GM18907 (cell line): ENCODE measurements around the gene CRELD2.

Experiments
- ATAC-seq: cut with Tn5 transposase; IDR thresholded peaks from one replicate; pipeline ENCODE4 v1.9.1; 2021; ENCODE audit warnings: mild to moderate bottlenecking, moderate library complexity; ENCODE audit not compliant: unreplicated experiment

Gene CRELD2

DNA sequence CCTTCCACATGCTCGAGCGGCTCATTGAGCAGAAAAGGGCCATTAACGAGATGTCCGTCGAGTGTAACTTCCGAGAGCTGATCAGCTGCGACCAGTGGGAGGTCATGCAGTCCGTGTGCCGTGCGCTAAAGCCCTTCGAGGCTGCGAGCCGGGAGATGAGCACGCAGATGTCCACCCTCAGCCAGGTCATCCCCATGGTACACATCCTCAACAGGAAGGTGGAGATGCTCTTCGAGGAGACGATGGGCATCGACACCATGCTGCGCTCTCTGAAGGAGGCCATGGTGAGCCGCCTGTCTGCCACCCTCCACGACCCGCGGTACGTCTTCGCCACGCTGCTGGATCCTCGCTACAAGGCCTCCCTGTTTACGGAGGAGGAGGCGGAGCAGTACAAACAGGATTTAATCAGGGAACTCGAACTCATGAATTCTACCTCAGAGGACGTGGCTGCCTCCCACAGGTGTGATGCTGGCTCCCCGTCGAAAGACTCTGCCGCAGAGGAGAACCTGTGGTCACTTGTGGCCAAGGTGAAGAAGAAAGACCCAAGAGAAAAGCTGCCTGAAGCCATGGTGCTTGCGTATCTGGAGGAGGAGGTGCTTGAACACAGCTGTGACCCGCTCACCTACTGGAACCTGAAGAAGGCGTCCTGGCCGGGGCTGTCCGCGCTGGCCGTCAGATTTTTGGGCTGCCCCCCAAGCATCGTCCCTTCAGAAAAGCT, 31.9 kb upstream of the CRELD2 start:
- no peak for ATAC-seq

DNA sequence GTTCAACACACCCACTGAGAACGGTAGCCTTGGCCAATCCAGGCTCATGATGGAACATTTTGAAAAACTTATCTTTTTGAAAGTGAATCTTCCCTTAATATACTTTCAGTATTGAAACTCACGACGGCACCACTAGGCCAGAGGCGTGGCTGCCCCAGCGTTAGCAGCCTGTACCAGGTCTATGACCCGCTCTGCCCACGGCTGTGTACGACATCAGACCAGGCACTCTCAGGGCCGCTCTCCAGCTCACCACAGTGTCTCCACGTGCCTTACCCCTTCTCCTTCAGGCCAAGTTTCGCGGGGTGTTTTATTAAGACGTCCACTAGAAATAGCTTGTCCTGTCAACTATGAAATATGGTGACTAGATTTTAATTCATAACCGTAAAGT, 31.4 kb upstream of the CRELD2 start:
- ATAC-seq, result no peak

DNA sequence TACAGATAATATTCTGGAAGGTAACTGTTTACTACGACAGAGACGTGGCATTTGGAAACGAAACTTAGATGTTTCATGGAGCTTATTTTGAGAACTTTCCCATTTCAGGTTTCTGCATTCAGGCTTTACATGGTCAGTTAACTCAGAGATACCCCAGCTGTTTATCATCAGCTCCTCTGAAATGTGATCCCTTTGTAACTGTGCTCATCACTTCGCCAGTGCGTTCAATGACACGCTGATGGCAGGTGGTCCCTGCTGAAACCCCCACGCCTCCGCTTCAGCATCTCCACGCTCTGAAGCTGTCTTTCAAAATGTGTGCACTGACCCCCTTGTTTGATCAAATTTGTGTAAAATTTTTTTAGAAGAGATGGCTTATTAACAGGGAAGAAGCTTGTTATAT, 30.7 kb upstream of the CRELD2 start:
- ATAC-seq, result no peak

DNA sequence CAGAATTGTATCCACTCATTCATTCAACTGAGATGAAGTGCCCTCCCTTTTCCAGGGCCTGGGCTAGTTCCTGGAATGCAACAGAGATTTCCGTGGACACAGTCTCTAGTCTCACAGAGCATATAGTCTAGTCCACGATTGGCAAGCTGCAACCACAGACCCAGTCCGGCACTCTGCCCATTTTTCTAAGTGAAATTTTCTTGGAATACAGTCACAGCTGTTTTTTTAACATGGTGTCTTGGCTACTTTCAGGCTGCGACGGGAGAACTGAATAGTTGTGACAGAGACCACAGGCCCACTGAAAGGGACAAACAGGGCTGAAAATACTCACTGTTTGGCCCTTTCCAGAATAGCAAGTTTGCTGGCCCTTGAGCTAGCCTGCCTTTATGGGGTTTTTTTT, 29.4 kb upstream of the CRELD2 start:
- ATAC-seq, result no peak

DNA sequence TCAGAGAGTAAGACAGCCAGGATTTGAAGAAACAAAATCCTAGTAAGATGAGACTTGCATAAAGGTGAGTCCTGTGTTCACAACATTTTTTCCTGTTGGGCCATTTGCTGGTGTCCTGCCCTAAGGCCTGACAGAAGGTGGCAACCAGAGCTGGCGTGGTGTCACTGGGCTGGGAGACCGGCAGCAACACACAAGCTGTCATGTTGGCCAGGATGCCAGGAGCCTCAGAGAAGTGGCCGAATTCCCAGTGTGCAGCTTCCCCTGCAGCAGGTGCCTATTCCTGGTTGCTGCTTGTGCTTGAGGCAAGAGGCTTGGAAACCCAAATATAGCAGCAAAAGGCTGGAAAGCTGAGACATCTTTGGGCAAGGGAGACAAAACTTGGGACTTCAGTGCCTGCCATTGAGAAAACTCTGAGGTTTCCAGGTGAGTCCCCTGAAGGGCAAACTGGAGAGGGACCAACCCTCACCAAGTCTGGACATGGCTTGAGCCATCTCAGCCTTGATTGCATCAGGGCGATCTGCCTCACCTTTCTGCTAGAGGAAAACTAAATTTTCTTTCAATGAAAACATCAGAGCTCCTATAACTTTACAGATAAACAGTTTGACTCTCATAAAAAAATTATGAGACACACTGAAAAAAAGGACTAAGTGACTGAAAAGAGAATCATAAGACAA, 26.1 kb upstream of the CRELD2 start:
- no peak for ATAC-seq

DNA sequence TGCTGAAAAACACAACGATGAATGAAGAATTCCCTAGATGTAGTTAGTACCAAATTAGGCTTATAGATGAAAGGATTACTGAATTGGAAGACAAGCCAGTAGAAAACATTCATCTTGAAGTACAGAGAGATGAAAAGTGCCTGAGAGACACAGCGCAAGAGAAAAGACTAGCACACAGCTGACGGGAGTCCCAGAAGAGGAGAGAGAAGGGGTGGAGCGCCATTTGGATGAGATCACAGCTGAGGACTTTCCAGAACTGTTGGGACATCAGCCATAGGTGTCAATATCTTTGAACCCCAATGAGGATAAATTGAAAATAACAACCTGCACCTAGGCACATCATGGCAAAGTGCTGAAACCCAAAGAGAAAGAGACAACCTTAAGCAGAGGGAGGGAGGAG, 25.4 kb upstream of the CRELD2 start:
- ATAC-seq, result no peak

GRCh38 chr22:49894322-49895054, 23.9 kb upstream of the CRELD2 start:
- ATAC-seq, result no peak

- no peak for ATAC-seq
These were observed 22.2 kb upstream of the CRELD2 start for GRCh38 chr22:49896201-49896600.

- ATAC-seq, result no peak
These were observed 21.3 kb upstream of the CRELD2 start for GRCh38 chr22:49897015-49897684.

DNA sequence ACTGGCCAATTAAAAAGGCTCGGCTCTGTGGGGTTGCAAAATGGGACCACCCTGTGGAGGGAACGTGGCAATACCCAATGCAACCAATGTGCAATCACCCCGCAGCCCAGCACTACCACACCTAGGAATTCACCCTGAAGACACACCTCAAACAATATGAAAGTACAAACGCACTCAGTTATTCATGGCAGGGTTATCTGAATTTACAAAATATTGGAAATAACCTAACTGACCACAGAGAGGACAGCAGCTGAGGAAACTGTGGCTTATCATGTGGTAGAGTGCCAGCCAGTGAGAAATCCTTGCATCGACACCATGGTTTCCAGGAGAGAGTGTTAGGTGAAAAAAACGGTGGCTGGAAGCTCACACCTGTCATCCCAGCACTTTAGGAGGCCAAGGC, 18.9 kb upstream of the CRELD2 start:
- ATAC-seq, result no peak

GRCh38 chr22:49900441-49901230, 17.8 kb upstream of the CRELD2 start:
- no peak for ATAC-seq

GRCh38 chr22:49901457-49901856, 17.0 kb upstream of the CRELD2 start:
- no peak for ATAC-seq

- ATAC-seq, result no peak
These were observed 15.0 kb upstream of the CRELD2 start for GRCh38 chr22:49903322-49904039.

DNA sequence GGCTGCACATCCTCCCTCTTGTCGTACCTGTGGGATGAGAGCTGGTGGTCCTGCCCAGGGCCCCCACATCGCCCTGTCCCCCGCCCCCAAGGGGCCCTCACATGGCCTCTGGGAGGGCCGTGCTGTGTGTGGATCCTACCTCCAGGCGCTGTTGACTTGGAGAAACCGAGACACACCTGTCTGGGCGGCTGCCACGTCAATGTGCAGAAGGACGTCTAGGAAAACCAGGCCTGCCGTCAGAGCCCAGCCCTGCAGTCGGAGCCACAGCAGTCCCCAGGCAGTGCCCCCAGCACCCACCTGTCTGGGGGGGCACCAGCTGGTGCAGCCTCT, 14.4 kb upstream of the CRELD2 start:
- no peak for ATAC-seq

DNA sequence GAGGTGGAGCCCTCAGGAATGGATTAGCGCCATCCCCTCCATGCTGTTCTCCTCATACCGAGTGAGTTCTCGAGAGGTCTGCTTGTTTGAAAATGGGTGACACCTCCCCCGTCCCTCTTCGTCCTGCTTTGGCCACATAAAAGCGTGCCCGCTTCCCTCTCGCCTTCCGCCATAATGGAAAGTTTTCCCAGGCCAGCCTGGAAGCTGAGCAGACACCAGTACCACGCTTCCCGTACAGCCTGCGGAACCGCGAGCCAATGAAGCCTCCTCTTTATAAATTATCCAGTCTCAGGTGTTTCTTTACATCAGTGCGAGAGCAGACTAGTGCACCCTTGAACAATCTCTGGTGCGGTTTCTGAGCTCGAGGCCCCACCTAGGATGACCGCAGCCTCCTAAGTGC, 13.0 kb upstream of the CRELD2 start:
- no peak for ATAC-seq

DNA sequence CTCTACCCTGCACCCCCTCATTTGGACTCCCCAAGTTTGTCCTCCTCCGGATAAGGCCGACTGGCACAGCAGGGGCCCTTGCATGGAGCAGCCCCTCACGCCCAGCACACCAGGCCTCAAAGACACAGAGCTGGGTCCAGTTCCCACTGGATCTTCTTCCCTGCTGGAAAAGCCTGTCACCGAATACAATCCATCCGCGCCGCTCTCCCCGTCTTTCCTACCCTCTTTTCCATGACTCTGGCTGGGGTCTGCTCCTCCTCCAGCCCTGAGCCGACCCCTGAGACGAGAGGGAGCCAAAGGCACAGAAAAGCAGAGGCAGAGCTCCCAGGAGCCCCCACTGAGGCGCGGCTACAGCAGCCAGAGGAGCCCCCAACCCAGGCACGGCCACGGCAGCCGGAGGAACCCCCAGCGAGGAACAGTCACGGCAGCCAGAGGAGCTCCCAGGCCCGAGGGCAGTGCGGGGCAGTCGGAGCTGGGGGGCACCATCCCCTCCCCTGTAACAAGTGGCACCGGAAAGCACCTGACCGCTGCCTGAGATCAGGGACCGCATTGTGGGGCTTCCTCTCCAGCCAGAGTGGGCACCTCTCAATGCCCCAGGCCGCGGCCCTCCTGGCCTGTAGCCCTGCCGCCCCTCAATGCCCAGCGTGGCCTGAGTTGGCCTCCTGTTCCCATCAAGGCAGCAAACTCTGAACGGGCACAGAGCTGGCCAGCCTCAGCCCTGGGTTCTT, 12.2 kb upstream of the CRELD2 start:
- no peak for ATAC-seq

GRCh38 chr22:49906799-49907290, 11.6 kb upstream of the CRELD2 start:
- no peak for ATAC-seq

- ATAC-seq, result no peak
These were observed 10.6 kb upstream of the CRELD2 start for GRCh38 chr22:49907807-49908206.

DNA sequence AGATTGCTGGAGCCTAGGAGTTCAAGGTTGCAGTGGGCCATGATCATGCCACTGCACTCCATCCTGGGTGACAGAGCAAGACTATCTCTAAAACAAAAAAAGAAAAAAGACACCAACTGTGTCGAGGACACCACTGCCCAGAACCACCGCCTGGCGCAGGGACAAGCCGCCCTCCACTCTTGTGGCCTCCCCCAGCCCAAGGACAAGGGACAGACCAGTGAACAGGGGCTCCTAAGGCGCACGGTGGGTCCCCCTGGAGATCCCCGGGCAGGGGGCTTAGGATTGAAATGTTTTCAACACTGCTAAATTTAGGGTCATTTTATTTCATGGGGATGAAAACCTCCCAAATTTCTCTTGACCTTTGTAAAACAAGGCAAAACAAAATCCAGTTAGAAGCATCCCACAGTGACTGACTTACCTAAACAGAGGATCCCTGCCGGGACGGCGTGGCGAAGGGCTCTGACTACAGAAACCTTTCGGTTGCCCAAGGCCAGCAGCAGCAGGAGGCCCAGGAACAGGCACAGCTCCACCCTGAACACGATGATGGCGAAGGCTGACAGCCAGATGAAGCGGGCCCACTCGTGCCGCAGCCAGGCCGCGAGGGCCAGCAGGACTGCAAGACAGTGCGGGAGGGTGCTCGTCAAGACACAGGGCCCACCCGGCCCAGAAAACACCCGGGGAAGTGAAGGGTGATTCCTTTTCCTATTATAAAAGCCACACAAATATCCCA, 8.8 kb upstream of the CRELD2 start:
- no peak for ATAC-seq
